Glutamatergic neuron (in vitro differentiated cells): ENCODE measurements around the gene DOK3. TPM values are rescaled to one million over a fixed set of nuclear protein-coding genes. Genes with fewer than 3 reads are reported as not detected.
A peak's percentile ranks its signal among the peaks of the same experiment; 100 is the strongest.

Experiments used
- DNase-seq: peaks from one replicate; pipeline ENCODE4 v3.0.0; 2022
- H3K27ac Mint-ChIP-seq: one replicate; pipeline ENCODE4 v1.8.0; 2020; ENCODE audit warnings: mild to moderate bottlenecking, mixed read lengths, inconsistent platforms; ENCODE audit not compliant: unreplicated experiment
- H3K27me3 Mint-ChIP-seq: one replicate; pipeline ENCODE4 v1.8.0; 2020; ENCODE audit warnings: mild to moderate bottlenecking, moderate library complexity, mixed read lengths, inconsistent platforms; ENCODE audit not compliant: unreplicated experiment
- H3K36me3 Mint-ChIP-seq: one replicate; pipeline ENCODE4 v1.8.0; 2020; ENCODE audit warnings: mild to moderate bottlenecking, mixed read lengths, inconsistent platforms; ENCODE audit not compliant: unreplicated experiment
- H3K4me1 Mint-ChIP-seq: one replicate; pipeline ENCODE4 v1.8.0; 2020; ENCODE audit warnings: mild to moderate bottlenecking, low read depth, mixed read lengths, inconsistent platforms; ENCODE audit not compliant: unreplicated experiment
- H3K4me3 Mint-ChIP-seq: one replicate; pipeline ENCODE4 v1.8.0; 2020; ENCODE audit warnings: mild to moderate bottlenecking, mixed read lengths, inconsistent platforms; ENCODE audit not compliant: unreplicated experiment
- H3K9me3 Mint-ChIP-seq: one replicate; pipeline ENCODE4 v1.8.0; 2020; ENCODE audit warnings: mild to moderate bottlenecking, moderate library complexity, mixed read lengths, inconsistent platforms; ENCODE audit not compliant: unreplicated experiment
- CTCF ChIP-seq: fragments of 200-600 bp; sonication (generic); IDR thresholded peaks from one replicate; pipeline ENCODE4 v1.5.0; 2021; ENCODE audit not compliant: partially characterized antibody, unreplicated experiment
- total RNA-seq: library from RNA; stranded (reverse); fragmentation: NEBNext Ultra II Directional; extraction: Animal tissue kit (Norgen Biotek cat#: 25700); gene quantifications from one replicate; pipeline ENCODE4 v1.2.1, GENCODE V29; 2021; ENCODE audit not compliant: unreplicated experiment

DOK3 gene
- total RNA-seq, 1 donor from 2014 or later = 29.2 TPM

- TF ChIP-seq CTCF = no peak
- H3K27me3 Mint-ChIP-seq = peaks cover 31% of the 10 kb centered on the region
- no peaks in the 10 kb centered on the region for H3K36me3 Mint-ChIP-seq
- peak overlapping the region; percentile 86 for H3K4me3 Mint-ChIP-seq
- peaks cover 31% of the 10 kb centered on the region for H3K9me3 Mint-ChIP-seq
- no peak for DNase-seq
- H3K27ac Mint-ChIP-seq = peak overlapping the region; percentile 62
- peaks cover 10% of the 10 kb centered on the region for H3K4me1 Mint-ChIP-seq
Observed at GRCh38 chr5:177453852-177454396, 55.7 kb downstream of the DOK3 start.

- Mint-ChIP-seq H3K36me3 (no peaks in the 10 kb centered on the region), H3K9me3 (peaks cover 35% of the 10 kb centered on the region), H3K27me3 (peaks cover 38% of the 10 kb centered on the region), H3K27ac (peak overlapping the region; percentile 85), H3K4me1 (peaks cover 10% of the 10 kb centered on the region), H3K4me3 (peak overlapping the region; percentile 38)
- no peak for DNase-seq
- TF ChIP-seq CTCF = no peak
Observed at GRCh38 chr5:177452688-177453638, 56.7 kb downstream of the DOK3 start.

Other genes starting within 250 kb of the DOK3 start
- gene RAB24, start 206.1 kb downstream of the DOK3 start, total RNA-seq = 13.5 TPM
- 88.2 TPM for gene PRELID1, start 206.0 kb downstream of the DOK3 start, total RNA-seq
- gene MXD3, start 197.9 kb downstream of the DOK3 start, total RNA-seq = 17.3 TPM
- gene LMAN2, start 158.2 kb downstream of the DOK3 start, total RNA-seq = 75.6 TPM
- gene RGS14, start 151.9 kb downstream of the DOK3 start, total RNA-seq = 15.9 TPM
- not detected for gene SLC34A1, start 125.4 kb downstream of the DOK3 start, total RNA-seq
- gene PFN3, start 109.2 kb downstream of the DOK3 start, total RNA-seq = not detected
- gene F12, start 100.3 kb downstream of the DOK3 start, total RNA-seq = 5.4 TPM
- 43.9 TPM for gene GRK6, start 83.2 kb downstream of the DOK3 start, total RNA-seq
- 4.1 TPM for gene PRR7, start 63.0 kb downstream of the DOK3 start, total RNA-seq
- gene DBN1, start 36.2 kb downstream of the DOK3 start, total RNA-seq = 1,261 TPM
- gene PDLIM7, start 12.2 kb downstream of the DOK3 start, total RNA-seq = 430 TPM
- gene DDX41, start 7.1 kb upstream of the DOK3 start, total RNA-seq = 125 TPM
- 227 TPM for gene FAM193B, start 44.7 kb upstream of the DOK3 start, total RNA-seq
- gene TMED9, start 82.4 kb upstream of the DOK3 start, total RNA-seq = 94.6 TPM
- 29.3 TPM for gene B4GALT7, start 90.3 kb upstream of the DOK3 start, total RNA-seq